Sigmoid colon (tissue), 7 donors: Measurements from ENCODE around the gene AUTS2. TPM values are rescaled to one million over a fixed set of nuclear protein-coding genes. Genes with fewer than 3 reads are reported as not detected.
"Not testable (repeated sequence)": the region's sequence is repeated elsewhere in the genome, so short reads cannot be mapped to it uniquely, and the experiment has no call there.

Experiments
- DNase-seq: peaks from one replicate; pipeline ENCODE4 v3.0.0-alpha.2; 2019
- H3K27ac ChIP-seq, 4 donors: fragments of 200-600 bp; sonication (generic); one replicate each; pipeline ENCODE4 v1.5.1; 2016 to 2019; ENCODE audit warnings: mild to moderate bottlenecking in 1 of 4
- H3K27me3 ChIP-seq, 3 donors: fragments of 200-600 bp; sonication (generic); one replicate each; pipeline ENCODE4 v1.5.1; 2019; ENCODE audit warnings: mild to moderate bottlenecking in 1 of 3
- H3K36me3 ChIP-seq, 4 donors: fragments of 200-600 bp; sonication (generic); one replicate each; pipeline ENCODE4 v1.5.1; 2016 to 2019
- H3K4me1 ChIP-seq, 4 donors: fragments of 200-600 bp; sonication (generic); one replicate each; pipeline ENCODE4 v1.5.1; 2017 to 2019
- H3K4me3 ChIP-seq, 4 donors: fragments of 200-600 bp; sonication (generic); one replicate each; pipeline ENCODE4 v1.5.1; 2017 to 2019; ENCODE audit warnings: mild to moderate bottlenecking in 2 of 4, moderate library complexity in 1 of 4
- H3K9me3 ChIP-seq, 4 donors: fragments of 200-600 bp in 3 of 4; sonication (generic) in 3 of 4; one replicate each; pipeline versions ENCODE4 v1.5.1 to v1.6.1; 2013 to 2019
- EP300 ChIP-seq, 4 donors: sonication (generic); formaldehyde crosslinking; IDR thresholded peaks; one replicate each; pipeline ENCODE4 v1.6.1; 2017; ENCODE audit warnings: antibody characterized with exemption in 4 of 4
- POLR2A ChIP-seq, 2 donors: fragments of 450-650 bp; IDR thresholded peaks; one replicate each; pipeline ENCODE4 v1.6.1; 2016; ENCODE audit warnings: antibody characterized with exemption in 2 of 2, mild to moderate bottlenecking in 2 of 2, moderate library complexity in 2 of 2
- POLR2AphosphoS5 ChIP-seq, 4 donors: sonication (generic); formaldehyde crosslinking; IDR thresholded peaks; one replicate each; pipeline ENCODE4 v1.6.1; 2017; ENCODE audit warnings: antibody characterized with exemption in 4 of 4
- WGBS, 2 donors: extraction: QIAGEN DNeasy Blood & Tissue Kit; methylation state at CpG; one replicate each; pipeline ENCODE4 v1.1.7; 2013; 5-methylcytosine and 5-hydroxymethylcytosine counted together
- intact Hi-C: fragments of 100-400 bp; cut with DNase I; formaldehyde crosslinking; loops from one replicate; pipeline ENCODE4 v1.15.1; 2023
- polyA plus RNA-seq, 3 donors: library from polyadenylated mRNA; stranded (reverse); fragments of 200-250 nt; gene quantifications; one replicate each; pipeline ENCODE4 v1.2.3, GENCODE V29; 2013
- total RNA-seq, 4 donors: library from RNA; depleted of rRNA; stranded (reverse); fragments of >200 nt; gene quantifications; one replicate each; pipeline ENCODE4 v1.1.0, GENCODE V29; 2016
- TF ChIP-seq, protein P1 (sequence below), 4 experiments: fragments of 450-650 bp in 3 of 4; fragments of 200-600 bp in 1 of 4; IDR thresholded peaks; one replicate each; pipeline ENCODE4 v1.5.1; 2016 to 2019; ENCODE audit warnings: antibody characterized with exemption in 4 of 4, mild to moderate bottlenecking in 3 of 4, moderate library complexity in 2 of 4
- donor health status: healthy with polysubstance abuse.
- donor health status: Bipolar disorder and iron deficiency.
- donor health status: healthy.

AUTS2 gene
- total and polyA plus RNA-seq, 7 donors = 3.6 to 55.7 (median 25.5) TPM

DNA sequence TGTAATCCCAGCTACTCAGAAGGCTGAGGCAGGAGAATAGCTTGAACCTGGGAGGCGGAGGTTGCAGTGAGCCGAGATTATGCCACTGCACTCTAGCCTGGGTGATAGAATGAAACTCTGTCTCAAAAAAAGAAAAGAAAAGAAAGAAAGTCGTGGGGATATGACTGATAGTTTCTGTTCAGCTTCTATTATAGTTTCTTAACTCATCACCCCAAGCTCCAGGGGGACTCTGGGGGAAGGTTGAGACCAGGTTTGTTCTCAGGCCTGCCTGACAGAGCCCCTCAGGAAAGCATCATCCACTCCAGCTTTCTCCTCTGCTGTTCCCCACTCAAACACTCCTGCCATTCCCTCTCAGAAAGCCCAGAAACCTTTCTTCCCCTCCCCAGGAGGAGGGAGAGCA is 991.3 kb downstream of the AUTS2 start:
- Histone ChIP-seq H3K36me3 (no peaks in the 10 kb centered on the region), H3K27ac (no peak overlapping the region), H3K4me3 (no peak overlapping the region), H3K27me3 (no peaks in the 10 kb centered on the region), H3K4me1 (no peaks in the 10 kb centered on the region), H3K9me3 (no peaks in the 10 kb centered on the region)
- TF ChIP-seq POLR2AphosphoS5 (IDR thresholded peaks at IDR 0.05) (no peak), EP300 (IDR thresholded peaks at IDR 0.05) (no peak), POLR2A (IDR thresholded peaks at IDR 0.05) (no peak)
- intact Hi-C loops = no loop called here
- no peak for DNase-seq
- 81% methylated on average over 3 of the region's 3 CpGs for WGBS, 2 donors

DNA sequence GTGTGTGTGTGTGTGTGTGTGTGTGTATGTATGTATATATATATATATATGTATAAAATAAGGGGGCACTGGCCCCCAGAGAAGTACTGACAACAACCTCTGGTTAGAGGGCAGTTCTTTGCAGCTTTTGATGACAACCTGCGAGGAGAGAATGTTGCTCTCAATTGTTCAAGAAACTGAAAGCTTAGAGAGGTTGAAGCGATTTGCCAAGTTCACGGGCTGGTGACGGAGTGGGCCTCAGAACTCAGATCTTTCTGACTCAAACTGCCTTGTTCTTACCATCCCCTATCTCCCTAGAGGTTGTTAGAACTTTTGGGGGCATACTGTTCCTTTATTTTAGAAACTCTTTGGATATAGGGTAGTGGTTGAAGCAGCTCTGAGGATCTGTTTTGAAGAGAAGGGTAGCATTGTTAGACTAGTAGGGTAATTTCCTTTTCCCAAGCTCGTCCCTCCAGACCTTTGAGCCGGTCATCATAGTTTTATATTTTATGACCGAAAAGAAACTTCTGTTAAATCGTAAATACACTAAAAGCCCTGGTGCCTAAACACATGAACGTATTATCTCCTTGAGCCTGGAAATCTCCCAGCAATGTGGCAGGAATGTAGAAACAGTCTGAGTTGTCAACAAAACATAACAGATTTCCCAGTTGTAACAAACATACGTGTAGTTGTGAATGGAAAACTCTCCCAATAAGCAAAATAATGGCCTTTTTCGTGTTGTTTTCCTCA is 992.0 kb downstream of the AUTS2 start:
- DNase-seq = no peak
- no peak overlapping the region for H3K27ac ChIP-seq
- WGBS, 2 donors = 17 to 65% methylated on average over 11 of the region's 11 CpGs
- no peak overlapping the region for H3K4me3 ChIP-seq
- H3K36me3 ChIP-seq = no peaks in the 10 kb centered on the region
- intact Hi-C loops = no loop called here
- no peaks in the 10 kb centered on the region for H3K27me3 ChIP-seq
- no peaks in the 10 kb centered on the region for H3K9me3 ChIP-seq
- H3K4me1 ChIP-seq = peaks cover 0 to 2% (median 2%) of the 10 kb centered on the region in 4 donors
- TF ChIP-seq EP300 (IDR thresholded peaks at IDR 0.05) = no peak
- TF ChIP-seq, protein P1, sequence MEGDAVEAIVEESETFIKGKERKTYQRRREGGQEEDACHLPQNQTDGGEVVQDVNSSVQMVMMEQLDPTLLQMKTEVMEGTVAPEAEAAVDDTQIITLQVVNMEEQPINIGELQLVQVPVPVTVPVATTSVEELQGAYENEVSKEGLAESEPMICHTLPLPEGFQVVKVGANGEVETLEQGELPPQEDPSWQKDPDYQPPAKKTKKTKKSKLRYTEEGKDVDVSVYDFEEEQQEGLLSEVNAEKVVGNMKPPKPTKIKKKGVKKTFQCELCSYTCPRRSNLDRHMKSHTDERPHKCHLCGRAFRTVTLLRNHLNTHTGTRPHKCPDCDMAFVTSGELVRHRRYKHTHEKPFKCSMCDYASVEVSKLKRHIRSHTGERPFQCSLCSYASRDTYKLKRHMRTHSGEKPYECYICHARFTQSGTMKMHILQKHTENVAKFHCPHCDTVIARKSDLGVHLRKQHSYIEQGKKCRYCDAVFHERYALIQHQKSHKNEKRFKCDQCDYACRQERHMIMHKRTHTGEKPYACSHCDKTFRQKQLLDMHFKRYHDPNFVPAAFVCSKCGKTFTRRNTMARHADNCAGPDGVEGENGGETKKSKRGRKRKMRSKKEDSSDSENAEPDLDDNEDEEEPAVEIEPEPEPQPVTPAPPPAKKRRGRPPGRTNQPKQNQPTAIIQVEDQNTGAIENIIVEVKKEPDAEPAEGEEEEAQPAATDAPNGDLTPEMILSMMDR (IDR thresholded peaks at IDR 0.05) = no peak

DNA sequence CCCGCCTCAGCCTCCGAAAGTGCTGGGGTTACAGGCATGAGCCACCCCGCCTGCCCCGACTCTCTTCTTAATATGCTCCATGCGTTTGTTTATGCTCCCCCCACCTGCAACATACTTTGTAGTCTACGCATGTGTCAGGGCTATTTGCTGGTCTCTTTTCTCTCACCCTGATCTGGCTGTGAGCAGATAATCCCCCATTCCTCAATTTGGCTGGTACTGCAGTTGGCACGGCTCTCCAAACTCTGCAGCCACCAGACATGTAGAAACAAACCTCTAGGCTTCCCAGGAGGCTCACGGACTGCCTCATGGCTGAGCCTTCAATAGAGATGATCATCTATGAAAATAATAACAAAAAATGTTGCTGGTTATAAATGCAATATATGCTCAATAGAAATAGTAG is 993.4 kb downstream of the AUTS2 start:
- peaks cover 0 to 14% (median 10%) of the 10 kb centered on the region in 4 donors for H3K4me1 ChIP-seq
- no peak overlapping the region for H3K27ac ChIP-seq
- DNase-seq = no peak
- intact Hi-C loops = no loop called here
- 91 to 94% methylated on average over 8 of the region's 8 CpGs for WGBS, 2 donors
- no peaks in the 10 kb centered on the region for H3K36me3 ChIP-seq
- H3K4me3 ChIP-seq = no peak overlapping the region
- no peaks in the 10 kb centered on the region for H3K27me3 ChIP-seq
- TF ChIP-seq EP300 (IDR thresholded peaks at IDR 0.05) (no peak), POLR2A (IDR thresholded peaks at IDR 0.05) (no peak), POLR2AphosphoS5 (IDR thresholded peaks at IDR 0.05) (no peak)
- TF ChIP-seq, protein P1 (IDR thresholded peaks at IDR 0.05) = no peak
- no peaks in the 10 kb centered on the region for H3K9me3 ChIP-seq

DNA sequence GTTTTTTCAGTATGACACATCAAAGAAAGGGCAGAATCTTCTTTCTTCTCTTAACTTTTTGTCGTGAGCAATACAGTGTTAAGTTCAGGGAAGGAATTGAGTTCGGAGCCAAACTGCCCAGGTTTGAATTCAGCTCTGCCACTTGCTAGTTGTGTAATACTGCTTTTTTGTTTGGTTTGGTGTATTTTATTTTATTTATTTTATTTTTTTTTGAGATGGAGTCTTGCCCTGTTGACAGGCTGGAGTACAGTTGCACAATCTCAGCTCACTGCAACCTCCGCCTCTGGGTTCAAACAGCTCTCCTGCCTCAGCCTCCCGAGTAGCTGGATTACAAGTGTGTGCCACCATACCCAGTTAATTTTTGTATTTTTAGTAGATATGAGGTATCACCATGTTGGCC is 993.9 kb downstream of the AUTS2 start:
- Histone ChIP-seq H3K27me3 (no peaks in the 10 kb centered on the region), H3K36me3 (no peaks in the 10 kb centered on the region), H3K9me3 (no peaks in the 10 kb centered on the region), H3K4me1 (peaks cover 0 to 14% (median 10%) of the 10 kb centered on the region in 4 donors), H3K27ac (no peak overlapping the region), H3K4me3 (no peak overlapping the region)
- intact Hi-C loops = no loop called here
- TF ChIP-seq POLR2A (IDR thresholded peaks at IDR 0.05) (no peak), EP300 (IDR thresholded peaks at IDR 0.05) (no peak), POLR2AphosphoS5 (IDR thresholded peaks at IDR 0.05) (no peak)
- TF ChIP-seq, protein P1 (IDR thresholded peaks at IDR 0.05) = no peak
- WGBS, 2 donors = 90 to 94% methylated on average over 4 of the region's 4 CpGs
- DNase-seq = no peak

DNA sequence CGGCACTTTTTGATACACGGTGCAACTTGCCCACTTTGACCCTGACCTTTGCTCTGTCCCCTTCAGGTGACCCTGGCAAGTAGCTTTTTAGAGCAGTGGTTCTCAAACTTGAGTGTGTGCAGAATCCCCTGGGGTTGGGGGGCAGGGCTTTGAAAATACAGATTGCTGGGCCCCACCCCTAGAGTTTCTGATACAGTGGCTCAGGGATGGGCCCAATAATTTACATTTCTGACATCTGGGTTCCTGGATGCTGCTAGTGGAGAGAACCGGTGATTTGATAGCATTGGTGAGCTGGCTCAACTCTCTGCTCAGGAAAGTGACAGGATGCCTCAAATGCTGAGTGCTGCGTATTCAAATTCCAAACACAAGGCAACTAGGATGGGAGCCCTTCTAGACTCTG is 995.9 kb downstream of the AUTS2 start:
- no peak overlapping the region for H3K27ac ChIP-seq
- no peaks in the 10 kb centered on the region for H3K9me3 ChIP-seq
- no peaks in the 10 kb centered on the region for H3K27me3 ChIP-seq
- no peak for DNase-seq
- TF ChIP-seq POLR2A (IDR thresholded peaks at IDR 0.05) (no peak), EP300 (IDR thresholded peaks at IDR 0.05) (no peak), POLR2AphosphoS5 (IDR thresholded peaks at IDR 0.05) (no peak)
- TF ChIP-seq, protein P1 (IDR thresholded peaks at IDR 0.05) = no peak
- peaks cover 0 to 14% (median 10%) of the 10 kb centered on the region in 4 donors for H3K4me1 ChIP-seq
- WGBS, 2 donors = 89 to 97% methylated on average over 4 of the region's 4 CpGs
- intact Hi-C loops = no loop called here
- no peaks in the 10 kb centered on the region for H3K36me3 ChIP-seq
- no peak overlapping the region for H3K4me3 ChIP-seq

DNA sequence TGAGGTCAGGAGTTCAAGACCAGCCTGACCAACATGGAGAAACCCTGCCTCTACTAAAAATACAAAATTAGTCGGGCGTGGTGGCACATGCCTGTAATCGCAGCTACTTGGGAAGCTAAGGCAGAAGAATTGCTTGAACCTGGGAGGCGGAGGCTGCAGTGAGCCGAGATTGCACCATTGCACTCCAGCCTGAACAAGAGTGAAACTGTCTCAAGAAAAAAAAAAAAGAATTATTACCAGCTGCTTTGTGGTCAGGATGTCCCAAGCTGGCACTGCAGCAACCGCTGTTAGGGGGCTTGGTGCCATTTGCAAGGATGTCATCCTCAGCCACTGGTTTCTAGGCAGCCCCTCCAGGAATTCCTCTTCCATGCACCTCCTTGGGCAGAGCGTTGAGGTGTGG is 996.6 kb downstream of the AUTS2 start:
- WGBS, 2 donors = 89 to 91% methylated on average over 7 of the region's 7 CpGs
- H3K9me3 ChIP-seq, H3K36me3 ChIP-seq, H3K27me3 ChIP-seq, intact Hi-C loops, H3K27ac ChIP-seq, DNase-seq, H3K4me3 ChIP-seq: not testable (repeated sequence)
- peaks cover 0 to 14% (median 10%) of the 10 kb centered on the region in 4 donors for H3K4me1 ChIP-seq
